GM23338 (cell line): Measurements from ENCODE around the gene ZNF492. TPM values are rescaled to one million over a fixed set of nuclear protein-coding genes. Genes with fewer than 3 reads are reported as not detected.

Source experiments
- ATAC-seq: fragments of 200-7000 bp; cut with Tn5 transposase; 3 replicates; pipeline ENCODE4 v1.9.1; 2020
- DNase-seq: peaks from one replicate; pipeline ENCODE4 v3.0.0-alpha.2; 2015; ENCODE audit warnings: low spot score
- H2AFZ ChIP-seq: fragments of 200-600 bp; sonication (generic); 2 replicates; pipeline ENCODE4 v1.8.0; 2016; ENCODE audit warnings: antibody characterized with exemption, mild to moderate bottlenecking, moderate library complexity
- H3F3A ChIP-seq: fragments of 200-600 bp; sonication (generic); replicated peaks from 2 replicates; pipeline ENCODE4 v1.8.0; 2017; ENCODE audit warnings: antibody characterized with exemption, mixed run types, low read depth
- H3K27ac ChIP-seq: fragments of 200-600 bp; sonication (generic); 2 replicates; pipeline ENCODE4 v1.6.1; 2016; ENCODE audit warnings: low read depth
- H3K27me3 ChIP-seq: fragments of 200-600 bp; sonication (generic); 2 replicates; pipeline ENCODE4 v1.8.0; 2016; ENCODE audit warnings: mild to moderate bottlenecking, mixed run types, moderate library complexity; ENCODE audit not compliant: insufficient read depth
- H3K36me3 ChIP-seq: fragments of 200-600 bp; sonication (generic); 2 replicates; pipeline ENCODE4 v1.8.0; 2016; ENCODE audit warnings: mild to moderate bottlenecking; ENCODE audit not compliant: insufficient read depth
- H3K4me1 ChIP-seq: fragments of 200-600 bp; sonication (generic); 2 replicates; pipeline ENCODE4 v1.8.0; 2016; ENCODE audit warnings: mild to moderate bottlenecking, moderate library complexity; ENCODE audit not compliant: insufficient read depth
- H3K4me2 ChIP-seq: fragments of 200-600 bp; sonication (generic); 2 replicates; pipeline ENCODE4 v1.7.1; 2017; ENCODE audit warnings: mixed run types
- H3K4me3 ChIP-seq: fragments of 200-600 bp; sonication (generic); 2 replicates; pipeline ENCODE4 v1.6.1; 2016; ENCODE audit warnings: mixed run types
- H3K79me2 ChIP-seq: fragments of 200-600 bp; sonication (generic); replicated peaks from 2 replicates; pipeline ENCODE4 v1.8.0; 2017; ENCODE audit warnings: mild to moderate bottlenecking; ENCODE audit not compliant: insufficient read depth
- H3K9me2 ChIP-seq: fragments of 200-600 bp; sonication (generic); 2 replicates; pipeline ENCODE4 v1.8.0; 2017; ENCODE audit not compliant: insufficient read depth
- H4K20me1 ChIP-seq: fragments of 200-600 bp; sonication (generic); replicated peaks from 2 replicates; pipeline ENCODE4 v1.8.0; 2017; ENCODE audit warnings: mild to moderate bottlenecking; ENCODE audit not compliant: insufficient read depth
- H3K27ac Mint-ChIP-seq: 2 replicates; pipeline ENCODE4 v1.8.0; 2020; ENCODE audit warnings: inconsistent platforms, mild to moderate bottlenecking, moderate library complexity, mixed read lengths
- H3K27me3 Mint-ChIP-seq: 3 replicates; pipeline ENCODE4 v1.8.0; 2022; ENCODE audit warnings: low read depth, mild to moderate bottlenecking, moderate library complexity, mixed read lengths, inconsistent platforms; ENCODE audit not compliant: insufficient read depth, poor library complexity
- H3K36me3 Mint-ChIP-seq: 3 replicates; pipeline ENCODE4 v1.8.0; 2021; ENCODE audit warnings: low read depth, mild to moderate bottlenecking, inconsistent platforms, moderate library complexity, mixed read lengths
- H3K4me1 Mint-ChIP-seq: 3 replicates; pipeline ENCODE4 v1.8.0; 2020; ENCODE audit warnings: mild to moderate bottlenecking, inconsistent platforms, mixed read lengths
- H3K4me3 Mint-ChIP-seq: 3 replicates; pipeline ENCODE4 v1.8.0; 2021; ENCODE audit warnings: moderate library complexity, mild to moderate bottlenecking, inconsistent platforms, mixed read lengths
- H3K9me3 Mint-ChIP-seq: 3 replicates; pipeline ENCODE4 v1.8.0; 2020; ENCODE audit warnings: moderate library complexity, mild to moderate bottlenecking, inconsistent platforms, mixed read lengths
- CTCF ChIP-seq, 2 experiments: fragments of 200-600 bp in 1 of 2; sonication (generic) in 1 of 2; conservative IDR thresholded peaks; 2 replicates each; pipeline versions ENCODE4 v1.5.1 to v1.6.1; 2016 to 2017; ENCODE audit warnings: antibody characterized with exemption in 2 of 2, low read depth in 2 of 2, mild to moderate bottlenecking in 2 of 2, moderate library complexity in 1 of 2
- EZH2phosphoT487 ChIP-seq: fragments of 200-600 bp; sonication (generic); IDR thresholded peaks from one replicate; pipeline ENCODE4 v1.8.1; 2018; ENCODE audit warnings: antibody characterized with exemption; ENCODE audit not compliant: unreplicated experiment
- JUNB ChIP-seq: IDR thresholded peaks from one replicate; pipeline ENCODE4 v1.6.1; 2016; ENCODE audit warnings: antibody characterized with exemption; ENCODE audit not compliant: unreplicated experiment
- STAT1 ChIP-seq: IDR thresholded peaks from one replicate; pipeline ENCODE4 v1.6.1; 2016; ENCODE audit warnings: antibody characterized with exemption; ENCODE audit not compliant: unreplicated experiment
- ZNF114 ChIP-seq: fragments of 250-450 bp; sonication (Bioruptor Pico); IDR thresholded peaks from 2 replicates; pipeline ENCODE4 v1.5.0; 2020; ENCODE audit warnings: mild to moderate bottlenecking, moderate library complexity
- ZNF331 ChIP-seq: fragments of 250-450 bp; sonication (Bioruptor Pico); IDR thresholded peaks from 2 replicates; pipeline ENCODE4 v1.5.0; 2020; ENCODE audit warnings: low read depth, mild to moderate bottlenecking, moderate library complexity
- polyA plus RNA-seq: library from polyadenylated mRNA; unstranded; fragments of >200 nt; fragmentation: Nextera tagmentation; extraction: Ambion mirVana; gene quantifications from 2 replicates; pipeline ENCODE4 v1.2.1, GENCODE V29; 2016
- small RNA-seq: library from RNA; depleted of rRNA; stranded (forward); fragments of <200 nt; gene quantifications from one replicate; pipeline ENCODE3, GENCODE V24; 2014; ENCODE audit warnings: low replicate concordance
- total RNA-seq: library from RNA; depleted of rRNA; stranded (reverse); fragments of >200 nt; shearing (Covaris generic); gene quantifications from 2 replicates; pipeline ENCODE4 v1.2.3, GENCODE V29; 2014; rRNA removed

ZNF492 gene
- total and polyA plus RNA-seq, 2 experiments from 2014 or later, result 0.21 to 0.26 TPM

GRCh38 chr19:22708983-22709382 is 74.9 kb downstream of the ZNF492 start:
- Mint-ChIP-seq H3K9me3 (peaks cover 82% of the 10 kb centered on the region), H3K36me3 (peaks cover 8% of the 10 kb centered on the region; the same call in 2 of the 3 replicates), H3K4me3 (no peak overlapping the region), H3K27me3 (no peaks in the 10 kb centered on the region), H3K4me1 (no peaks in the 10 kb centered on the region), H3K27ac (no peak overlapping the region)
- no peak overlapping the region for H3K4me2 ChIP-seq
- DNase-seq (no peak), ATAC-seq (no peak)
- no peaks in the 10 kb centered on the region; the same call in 1 of the 2 replicates for H3K36me3 ChIP-seq
- H3K9me2 ChIP-seq, result no peaks in the 10 kb centered on the region
- H3K4me3 ChIP-seq, result no peak overlapping the region
- no peaks in the 10 kb centered on the region for H3F3A ChIP-seq
- H3K79me2 ChIP-seq, result no peaks in the 10 kb centered on the region
- no peaks in the 10 kb centered on the region for H3K4me1 ChIP-seq
- no peak overlapping the region for H3K27ac ChIP-seq
- TF ChIP-seq EZH2phosphoT487, result no peak
- TF ChIP-seq CTCF (conservative IDR thresholded peaks at IDR 0.05; ENCODE audit: low read depth in 2 of 2), result no peak
- TF ChIP-seq ZNF114 (CRISPR knock-in tag), result no peak
- TF ChIP-seq ZNF331, result no peak
- TF ChIP-seq STAT1, result no peak
- no peak for TF ChIP-seq JUNB
- no peaks in the 10 kb centered on the region for H3K27me3 ChIP-seq
- no peaks in the 10 kb centered on the region for H4K20me1 ChIP-seq
- H2AFZ ChIP-seq, result no peak overlapping the region

Small RNA genes within 50 kb of the gene (small RNA-seq; reads per million reads assigned to genes)
- gene AC011467.2, result not detected

Other genes starting within 250 kb of the ZNF492 start
- not detected in 2 replicates for gene ZNF98, start 212.0 kb upstream of the ZNF492 start, total RNA-seq
- not detected in 2 replicates for gene ZNF98, start 212.0 kb upstream of the ZNF492 start, polyA plus RNA-seq
- gene ZNF99, start 149.8 kb downstream of the ZNF492 start, total RNA-seq, result 0.03 TPM in 1 of 2 replicates, not detected in the other
- gene ZNF99, start 149.8 kb downstream of the ZNF492 start, polyA plus RNA-seq, result not detected in 2 replicates
- 0.59 TPM in 1 of 2 replicates, not detected in the other for gene ZNF723, start 198.0 kb downstream of the ZNF492 start, total RNA-seq
- 0.29 TPM in 1 of 2 replicates, not detected in the other for gene ZNF723, start 198.0 kb downstream of the ZNF492 start, polyA plus RNA-seq